Brain microvascular endothelial cell (primary cell): ENCODE data around the gene LBHD2.
A peak's percentile ranks its signal among the peaks of the same experiment; 100 is the strongest.

Experiments
- DNase-seq: peaks from one replicate; pipeline ENCODE4 v3.0.0-alpha.2; 2020
- H3K27ac ChIP-seq: fragments of 250-450 bp; sonication (Bioruptor Pico); 2 replicates; pipeline ENCODE4 v1.5.1; 2020; ENCODE audit warnings: mild to moderate bottlenecking, moderate library complexity
- H3K27me3 ChIP-seq: fragments of 250-450 bp; sonication (Bioruptor Pico); replicated peaks from 2 replicates; pipeline ENCODE4 v1.5.1; 2020; ENCODE audit warnings: mild to moderate bottlenecking
- H3K36me3 ChIP-seq: fragments of 250-450 bp; sonication (Bioruptor Pico); replicated peaks from 2 replicates; pipeline ENCODE4 v1.5.1; 2020; ENCODE audit warnings: mild to moderate bottlenecking
- H3K4me3 ChIP-seq: 2 replicates; pipeline ENCODE4 v1.5.1; 2011; ENCODE audit warnings: low read depth, mild to moderate bottlenecking, control low read depth, low read length, moderate library complexity
- in situ Hi-C: cut with HindIII; loops from 2 replicates; pipeline ENCODE4 v1.10.0; 2017; ENCODE audit warnings: low sequenced_read_pairs, low pct_ligation_motif_present
- TF ChIP-seq, protein P1 (sequence below): IDR thresholded peaks from 2 replicates; pipeline ENCODE4 v1.5.1; 2011; ENCODE audit warnings: low read depth, mild to moderate bottlenecking, moderate library complexity, low read length, control low read depth, inconsistent platforms; ENCODE audit errors: missing control alignments

The LBHD2 gene

DNA sequence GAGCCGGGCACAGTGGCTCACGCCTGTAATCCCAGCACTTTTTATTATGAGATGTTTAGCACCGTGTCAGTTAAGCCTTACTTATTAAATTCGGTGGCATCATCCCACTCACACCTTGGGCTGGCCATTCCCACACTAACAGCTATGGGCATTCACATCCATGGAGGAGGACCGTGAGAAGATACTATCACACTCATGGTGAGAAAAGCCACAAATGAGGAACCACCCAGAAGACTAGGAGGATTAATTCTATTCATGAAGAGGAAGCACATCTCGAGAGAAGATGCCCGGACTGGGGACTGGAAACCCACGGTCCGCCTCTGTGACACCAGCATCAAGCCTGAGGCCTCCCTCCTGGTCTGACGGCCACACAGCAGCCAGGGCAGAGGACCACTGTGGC is 31.6 kb upstream of the LBHD2 start:
- Histone ChIP-seq H3K36me3 (peaks cover 3% of the 10 kb centered on the region), H3K27ac (no peak overlapping the region), H3K4me3 (no peak overlapping the region), H3K27me3 (no peaks in the 10 kb centered on the region)
- in situ Hi-C loops: no loop called here
- DNase-seq: no peak
- TF ChIP-seq, protein P1, sequence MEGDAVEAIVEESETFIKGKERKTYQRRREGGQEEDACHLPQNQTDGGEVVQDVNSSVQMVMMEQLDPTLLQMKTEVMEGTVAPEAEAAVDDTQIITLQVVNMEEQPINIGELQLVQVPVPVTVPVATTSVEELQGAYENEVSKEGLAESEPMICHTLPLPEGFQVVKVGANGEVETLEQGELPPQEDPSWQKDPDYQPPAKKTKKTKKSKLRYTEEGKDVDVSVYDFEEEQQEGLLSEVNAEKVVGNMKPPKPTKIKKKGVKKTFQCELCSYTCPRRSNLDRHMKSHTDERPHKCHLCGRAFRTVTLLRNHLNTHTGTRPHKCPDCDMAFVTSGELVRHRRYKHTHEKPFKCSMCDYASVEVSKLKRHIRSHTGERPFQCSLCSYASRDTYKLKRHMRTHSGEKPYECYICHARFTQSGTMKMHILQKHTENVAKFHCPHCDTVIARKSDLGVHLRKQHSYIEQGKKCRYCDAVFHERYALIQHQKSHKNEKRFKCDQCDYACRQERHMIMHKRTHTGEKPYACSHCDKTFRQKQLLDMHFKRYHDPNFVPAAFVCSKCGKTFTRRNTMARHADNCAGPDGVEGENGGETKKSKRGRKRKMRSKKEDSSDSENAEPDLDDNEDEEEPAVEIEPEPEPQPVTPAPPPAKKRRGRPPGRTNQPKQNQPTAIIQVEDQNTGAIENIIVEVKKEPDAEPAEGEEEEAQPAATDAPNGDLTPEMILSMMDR: no peak

DNA sequence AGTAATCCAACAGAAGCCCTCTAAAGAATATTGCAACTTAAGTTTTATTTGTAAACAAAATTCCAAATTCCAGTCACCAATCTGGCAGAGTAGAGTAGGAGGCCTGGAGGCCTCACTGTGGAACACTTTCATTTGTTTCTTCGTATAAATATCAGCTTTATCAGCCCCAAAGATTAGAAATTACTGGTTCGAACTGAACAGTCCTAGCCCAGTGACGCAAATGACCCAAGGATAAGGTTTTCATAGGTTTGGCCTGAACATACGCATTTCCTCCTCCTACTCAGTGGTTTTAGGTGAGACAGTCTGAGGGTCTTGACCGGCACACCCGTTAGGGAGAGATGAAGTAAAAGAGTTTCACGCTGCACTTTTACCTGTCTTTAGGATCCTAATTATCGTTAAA is 28.3 kb upstream of the LBHD2 start:
- in situ Hi-C loops: no loop called here
- Histone ChIP-seq H3K27ac (no peak overlapping the region), H3K36me3 (peaks cover 3% of the 10 kb centered on the region), H3K27me3 (no peaks in the 10 kb centered on the region), H3K4me3 (peak overlapping the region; percentile 85)
- DNase-seq: no peak
- TF ChIP-seq, protein P1: no peak

DNA sequence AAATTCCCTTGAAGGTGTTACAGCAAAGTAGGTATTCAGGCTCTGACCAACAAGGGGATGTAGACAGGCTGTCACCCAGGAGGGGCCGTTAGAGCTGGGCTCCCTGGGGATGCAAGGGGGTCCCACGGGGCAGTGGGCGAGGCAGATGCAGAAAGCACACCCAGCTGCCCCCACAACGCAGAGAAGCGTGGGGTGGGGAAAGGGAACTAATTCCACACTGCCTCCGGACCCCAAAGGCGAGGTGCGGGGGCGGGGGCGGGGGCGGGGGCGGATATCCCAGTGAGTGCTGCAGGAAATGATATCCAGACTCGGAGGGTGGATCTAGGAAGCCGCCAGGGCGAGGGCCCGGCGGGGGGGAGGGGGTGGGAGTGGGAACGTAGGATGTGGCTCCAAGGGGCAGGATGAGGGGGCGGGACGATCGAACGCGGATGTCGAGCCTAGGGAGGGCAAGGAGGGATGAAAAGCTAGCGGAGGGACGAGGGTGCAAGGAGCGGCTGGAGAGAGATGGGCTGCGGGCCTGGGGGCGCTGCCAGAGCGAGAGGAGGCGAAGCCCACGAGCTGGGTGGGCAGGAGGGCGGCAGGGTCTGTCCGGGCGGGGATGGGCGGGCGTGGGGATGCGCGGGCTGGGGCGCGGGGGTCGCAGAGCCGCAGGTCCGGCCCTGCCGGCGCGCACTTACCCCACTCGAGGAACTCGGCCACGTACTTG is 27.5 kb upstream of the LBHD2 start:
- Histone ChIP-seq H3K27me3 (no peaks in the 10 kb centered on the region), H3K4me3 (peak overlapping the region; percentile 85), H3K36me3 (peaks cover 3% of the 10 kb centered on the region), H3K27ac (peak overlapping the region; percentile 61)
- in situ Hi-C loops: no loop called here
- TF ChIP-seq, protein P1: no peak
- DNase-seq: peak; percentile 61

DNA sequence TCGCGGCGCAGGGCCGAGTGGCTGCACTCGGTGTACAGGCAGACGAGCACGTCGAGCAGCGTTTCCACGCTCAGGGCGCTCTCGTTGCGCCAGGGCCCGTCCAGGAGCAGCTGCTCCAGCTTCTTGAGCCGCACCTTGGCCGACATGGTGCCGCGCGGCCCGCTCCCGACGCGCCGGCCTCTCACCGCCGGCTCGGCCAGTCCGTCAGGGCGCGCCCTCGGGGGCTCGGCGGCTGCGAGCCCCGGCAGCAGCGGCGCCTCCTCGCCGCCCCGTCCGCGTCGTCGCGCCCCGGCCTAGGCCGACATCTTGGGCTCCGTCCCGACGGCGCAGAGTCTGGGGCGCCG is 27.0 kb upstream of the LBHD2 start:
- no peaks in the 10 kb centered on the region for H3K27me3 ChIP-seq
- DNase-seq: no peak
- peak overlapping the region; percentile 61 for H3K27ac ChIP-seq
- H3K4me3 ChIP-seq: peak overlapping the region; percentile 85
- H3K36me3 ChIP-seq: peaks cover 3% of the 10 kb centered on the region
- TF ChIP-seq, protein P1: no peak
- in situ Hi-C loops: no loop called here

DNA sequence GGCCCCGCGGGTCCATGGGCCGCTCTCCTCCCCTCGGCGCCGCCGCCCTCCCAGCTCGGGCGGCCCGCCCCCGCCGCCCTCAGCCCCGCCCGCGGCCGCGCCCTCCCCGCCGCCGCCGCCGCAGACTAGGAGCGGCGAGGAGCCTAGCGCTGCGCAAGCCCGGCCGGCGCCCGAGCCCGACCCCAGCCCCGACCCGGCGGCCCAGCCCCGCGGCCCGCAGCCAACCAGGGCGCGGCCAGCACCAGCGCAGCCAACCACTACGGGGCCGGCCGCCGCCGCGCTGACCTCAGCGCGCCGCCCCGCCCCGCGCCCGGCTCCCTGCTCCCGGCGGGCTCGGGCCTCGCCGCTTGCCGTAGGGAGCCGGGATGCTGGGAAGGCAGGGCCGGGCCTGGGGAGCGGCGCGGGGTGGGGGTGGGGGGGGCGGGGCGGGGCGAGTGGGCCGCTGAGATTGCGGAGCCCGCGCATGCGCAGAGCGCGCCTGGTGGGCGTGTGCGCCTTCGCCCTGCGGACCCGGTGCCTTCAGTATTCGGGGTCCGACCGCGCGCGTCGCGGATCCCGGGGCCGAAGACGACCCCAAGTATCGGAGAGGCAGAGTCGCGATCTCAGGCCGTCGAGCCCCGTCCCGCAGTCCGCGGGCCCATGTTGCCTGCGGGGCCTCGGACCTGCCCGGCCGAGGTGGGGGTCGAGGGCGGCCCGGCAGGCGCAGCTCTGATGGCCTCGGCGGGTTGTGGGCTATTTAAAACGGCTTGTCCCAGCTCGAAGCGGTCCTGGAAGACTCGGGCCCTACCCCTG is 26.4 kb upstream of the LBHD2 start, which contains the start of gene CDC42BPB:
TSS of gene CDC42BPB (minus strand) at position 178 of the 792 bp plus-strand sequence. CDS start 376 bp downstream, outside the sequence.
- no peaks in the 10 kb centered on the region for H3K27me3 ChIP-seq
- TF ChIP-seq, protein P1: no peak
- peak within 1 kb of the TSS; percentile 85 for H3K4me3 ChIP-seq
- peak within 1 kb of the TSS; percentile 61 for H3K27ac ChIP-seq
- DNase-seq: peak; percentile 77
- in situ Hi-C loops: no loop called here
- H3K36me3 ChIP-seq: peaks cover 3% of the 10 kb centered on the region
